GM12878 (cell line): Measurements from ENCODE around the gene ARFGAP2. TPM values are rescaled to one million over a fixed set of nuclear protein-coding genes. Genes with fewer than 3 reads are reported as not detected.

ENCODE experiments used
- ATAC-seq: fragments of 200-7000 bp; cut with Tn5 transposase; 3 replicates; pipeline ENCODE4 v1.9.1; 2020; ENCODE audit warnings: mild to moderate bottlenecking, moderate library complexity
- BruUV-seq: library from RNA; stranded (reverse); fragments of 400-500 nt; replicated peaks from 2 replicates; lab custom pipeline; 2021; lab: Mats Ljungman, UMichigan
- CTCF ChIA-PET: fragments of 300-600 bp; sonication (Branson Sonifier 250); formaldehyde crosslinking; extraction: SDS; loops from one replicate; lab custom pipeline; 2021; ENCODE audit warnings: inconsistent platforms; lab: Yijun Ruan, JAX
- POLR2A ChIA-PET: fragments of 350-600 bp; formaldehyde crosslinking; extraction: SDS; loops from one replicate; lab custom pipeline; 2021; ENCODE audit warnings: inconsistent platforms; lab: Charles Lee
- RAD21 ChIA-PET: fragments of 300-600 bp; sonication (Branson Sonifier 250); formaldehyde crosslinking; loops from one replicate; lab custom pipeline; 2023; ENCODE audit warnings: antibody characterized with exemption; ENCODE audit not compliant: unreplicated experiment; lab: Charles Lee
- SMC1A ChIA-PET: fragments of 300-600 bp; sonication (Branson Sonifier 250); formaldehyde crosslinking; loops from one replicate; lab custom pipeline; 2023; ENCODE audit not compliant: unreplicated experiment, uncharacterized antibody; lab: Charles Lee
- DNase-seq: peaks from one replicate; pipeline ENCODE4 v3.0.0-alpha.2; 2011; ENCODE audit warnings: low read depth, low spot score
- FAIRE-seq: peaks from 3 replicates; lab custom pipeline; 2011; peaks lifted over from hg19 to GRCh38; lab: Jason Lieb, UNC
- H2AFZ ChIP-seq: 2 replicates; pipeline ENCODE4 v1.6.0; 2011; ENCODE audit warnings: low read depth, low read length, control low read depth; ENCODE audit not compliant: control insufficient read depth
- H3K27ac ChIP-seq: 2 replicates; pipeline ENCODE4 v1.5.1; 2011; ENCODE audit warnings: control low read depth; ENCODE audit not compliant: control insufficient read depth, insufficient read depth
- H3K27me3 ChIP-seq, 2 experiments: replicated peaks in 1 of 2; 2 replicates each; pipeline versions ENCODE4 v1.6.0 to v1.6.1; 2011; ENCODE audit warnings: low read length in 1 of 2; ENCODE audit not compliant: control insufficient read depth in 2 of 2, insufficient read depth in 2 of 2
- H3K36me3 ChIP-seq, 2 experiments: 2 replicates each; pipeline ENCODE4 v1.5.1; 2011; ENCODE audit warnings: low read length in 1 of 2; ENCODE audit not compliant: control insufficient read depth in 2 of 2, insufficient read depth in 2 of 2
- H3K4me1 ChIP-seq: 2 replicates; pipeline ENCODE4 v1.6.1; 2011; ENCODE audit warnings: mild to moderate bottlenecking, low read length, moderate library complexity, mixed read lengths; ENCODE audit not compliant: control insufficient read depth, insufficient read depth
- H3K4me2 ChIP-seq: 2 replicates; pipeline ENCODE4 v1.6.0; 2011; ENCODE audit warnings: control low read depth; ENCODE audit not compliant: control insufficient read depth, insufficient read depth
- H3K4me3 ChIP-seq: fragments of 200-600 bp; sonication (generic); 2 replicates; pipeline ENCODE4 v1.5.1; 2016
- H3K79me2 ChIP-seq: 2 replicates; pipeline ENCODE4 v1.6.0; 2011; ENCODE audit warnings: low read length; ENCODE audit not compliant: control insufficient read depth, insufficient read depth
- H3K9ac ChIP-seq: 2 replicates; pipeline ENCODE4 v1.8.0; 2011; ENCODE audit warnings: low read length, control low read depth, mixed read lengths; ENCODE audit not compliant: control insufficient read depth, insufficient read depth
- H3K9me3 ChIP-seq: replicated peaks from 3 replicates; pipeline ENCODE4 v1.5.1; 2011; ENCODE audit warnings: mild to moderate bottlenecking, low read length; ENCODE audit not compliant: control insufficient read depth, insufficient read depth
- H4K20me1 ChIP-seq: 2 replicates; pipeline ENCODE4 v1.6.0; 2011; ENCODE audit not compliant: control insufficient read depth, insufficient read depth
- BCL3 ChIP-seq: IDR thresholded peaks from 2 replicates; pipeline ENCODE4 v1.6.1; 2011; ENCODE audit warnings: borderline replicate concordance, low read depth, mild to moderate bottlenecking, moderate library complexity, low read length; ENCODE audit not compliant: insufficient read depth, poor library complexity, severe bottlenecking
- BHLHE40 ChIP-seq, 2 experiments: fragments of 450-650 bp in 1 of 2; IDR thresholded peaks; 2 replicates each; pipeline ENCODE4 v1.6.1; 2011 to 2017; ENCODE audit warnings: low read depth in 2 of 2, borderline replicate concordance in 1 of 2, improper control_type of control experiment in 1 of 2, low read length in 1 of 2, mild to moderate bottlenecking in 1 of 2
- MEF2B ChIP-seq: fragments of 450-650 bp; IDR thresholded peaks from 2 replicates; pipeline ENCODE4 v1.6.1; 2018; ENCODE audit warnings: mild to moderate bottlenecking, moderate library complexity; ENCODE audit not compliant: partially characterized antibody, poor library complexity, severe bottlenecking
- MYB ChIP-seq: fragments of 150-350 bp; IDR thresholded peaks from 2 replicates; pipeline ENCODE4 v1.6.1; 2014; ENCODE audit warnings: mild to moderate bottlenecking, low read depth, low read length, borderline replicate concordance
- NRF1 ChIP-seq: conservative IDR thresholded peaks from 2 replicates; pipeline ENCODE4 v1.6.1; 2011; ENCODE audit warnings: mild to moderate bottlenecking, low read depth, low read length, improper control_type of control experiment
- POU2F2 ChIP-seq: IDR thresholded peaks from 3 replicates; pipeline ENCODE4 v1.6.1; 2011; ENCODE audit warnings: low read depth, mild to moderate bottlenecking, low read length, borderline replicate concordance
- RELB ChIP-seq: fragments of 450-650 bp; IDR thresholded peaks from 2 replicates; pipeline ENCODE4 v1.6.1; 2017; ENCODE audit warnings: low read depth, mild to moderate bottlenecking, moderate library complexity
- RFX5 ChIP-seq: IDR thresholded peaks from 2 replicates; pipeline ENCODE4 v1.6.1; 2011; ENCODE audit warnings: low read depth, low read length, improper control_type of control experiment
- RUNX3 ChIP-seq: IDR thresholded peaks from 2 replicates; pipeline ENCODE4 v1.6.1; 2012; ENCODE audit warnings: low read length, inconsistent platforms
- SKIL ChIP-seq: fragments of 450-650 bp; IDR thresholded peaks from 2 replicates; pipeline ENCODE4 v1.6.1; 2017; ENCODE audit warnings: mild to moderate bottlenecking, low read depth, inconsistent platforms; ENCODE audit not compliant: poor library complexity, severe bottlenecking
- STAT1 ChIP-seq: fragments of 450-650 bp; conservative IDR thresholded peaks from 2 replicates; pipeline ENCODE4 v1.6.1; 2014; ENCODE audit warnings: antibody characterized with exemption, mild to moderate bottlenecking
- TCF12 ChIP-seq: IDR thresholded peaks from 2 replicates; pipeline ENCODE4 v1.6.1; 2011; ENCODE audit warnings: low read depth, mild to moderate bottlenecking, low read length
- ZNF384 ChIP-seq: IDR thresholded peaks from 2 replicates; pipeline ENCODE4 v1.6.1; 2012; ENCODE audit warnings: low read depth, mild to moderate bottlenecking, low read length, improper control_type of control experiment, borderline replicate concordance
- WGBS: methylation state at CpG from one replicate; pipeline ENCODE4 v1.1.6; 2016; ENCODE audit warnings: low lambda C conversion rate; ENCODE audit not compliant: insufficient replicate concordance, insufficient coverage; ENCODE audit errors: missing lambda C conversion rate; 5-methylcytosine and 5-hydroxymethylcytosine counted together
- in situ Hi-C: fragments of 300-500 bp; cut with MboI; formaldehyde crosslinking; loops from 9 replicates; pipeline ENCODE4 v1.14.3; 2018; ENCODE audit warnings: mixed read lengths
- intact Hi-C: fragments of 100-400 bp; cut with micrococcal nuclease; formaldehyde crosslinking; loops from one replicate; pipeline ENCODE4 v1.14.2; 2022; ENCODE audit not compliant: unreplicated experiment
- polyA plus RNA-seq, 11 experiments: library from polyadenylated mRNA; depleted of rRNA in 4 of 11; unstranded in 6 of 11; stranded (reverse) in 5 of 11; fragments of >200 nt; fragmentation: Nextera tagmentation in 4 of 11; fragmentation: Illumina TruSeq in 1 of 11; extraction: Ambion mirVana in 4 of 11; extraction: Trizol in 1 of 11; gene quantifications; 1 replicate in 1 of 11; 2 replicates in 10 of 11; pipeline versions ENCODE4 v1.2.1 to v1.2.3, GENCODE V29; 2011 to 2016; ENCODE audit warnings: inconsistent platforms in 2 of 11, missing spikeins in 2 of 11, low read depth in 1 of 11
- total RNA-seq, 4 experiments: library from RNA; depleted of rRNA in 3 of 4; stranded (reverse); fragments of >200 nt in 3 of 4; fragmentation: Illumina TruSeq in 1 of 4; extraction: Trizol in 1 of 4; gene quantifications; 2 replicates each; pipeline versions ENCODE4 v1.2.1 to v1.2.3, GENCODE V29; 2013 to 2021
- TF ChIP-seq, protein P1 (sequence below): fragments of 450-650 bp; IDR thresholded peaks from 2 replicates; pipeline ENCODE4 v1.6.1; 2017; ENCODE audit warnings: mild to moderate bottlenecking, moderate library complexity

Gene ARFGAP2
- total and polyA plus RNA-seq, 10 of the 15 experiments (the other 5 are each of a cell fraction or from before 2014, with no cell fraction given): 20.9 to 100 (median 75.5) TPM

GRCh38 chr11:47139878-47140277, 36.8 kb downstream of the ARFGAP2 start:
- ATAC-seq: no peak
- no TSS peak for BruUV-seq
- CTCF ChIA-PET: interaction anchor here (0.6 to 1.5 kb wide), 4 partner anchors 9 to 411 kb away, joined by 4 to 6 read pairs (median 6); no protein-coding TSS in a partner anchor
- TF ChIP-seq RFX5: no peak
- no peak for TF ChIP-seq POU2F2
- TF ChIP-seq MEF2B: no peak
- no peak for TF ChIP-seq STAT1
- no peak for TF ChIP-seq RUNX3
- TF ChIP-seq TCF12: no peak
- TF ChIP-seq ZNF384: no peak
- TF ChIP-seq, protein P1, sequence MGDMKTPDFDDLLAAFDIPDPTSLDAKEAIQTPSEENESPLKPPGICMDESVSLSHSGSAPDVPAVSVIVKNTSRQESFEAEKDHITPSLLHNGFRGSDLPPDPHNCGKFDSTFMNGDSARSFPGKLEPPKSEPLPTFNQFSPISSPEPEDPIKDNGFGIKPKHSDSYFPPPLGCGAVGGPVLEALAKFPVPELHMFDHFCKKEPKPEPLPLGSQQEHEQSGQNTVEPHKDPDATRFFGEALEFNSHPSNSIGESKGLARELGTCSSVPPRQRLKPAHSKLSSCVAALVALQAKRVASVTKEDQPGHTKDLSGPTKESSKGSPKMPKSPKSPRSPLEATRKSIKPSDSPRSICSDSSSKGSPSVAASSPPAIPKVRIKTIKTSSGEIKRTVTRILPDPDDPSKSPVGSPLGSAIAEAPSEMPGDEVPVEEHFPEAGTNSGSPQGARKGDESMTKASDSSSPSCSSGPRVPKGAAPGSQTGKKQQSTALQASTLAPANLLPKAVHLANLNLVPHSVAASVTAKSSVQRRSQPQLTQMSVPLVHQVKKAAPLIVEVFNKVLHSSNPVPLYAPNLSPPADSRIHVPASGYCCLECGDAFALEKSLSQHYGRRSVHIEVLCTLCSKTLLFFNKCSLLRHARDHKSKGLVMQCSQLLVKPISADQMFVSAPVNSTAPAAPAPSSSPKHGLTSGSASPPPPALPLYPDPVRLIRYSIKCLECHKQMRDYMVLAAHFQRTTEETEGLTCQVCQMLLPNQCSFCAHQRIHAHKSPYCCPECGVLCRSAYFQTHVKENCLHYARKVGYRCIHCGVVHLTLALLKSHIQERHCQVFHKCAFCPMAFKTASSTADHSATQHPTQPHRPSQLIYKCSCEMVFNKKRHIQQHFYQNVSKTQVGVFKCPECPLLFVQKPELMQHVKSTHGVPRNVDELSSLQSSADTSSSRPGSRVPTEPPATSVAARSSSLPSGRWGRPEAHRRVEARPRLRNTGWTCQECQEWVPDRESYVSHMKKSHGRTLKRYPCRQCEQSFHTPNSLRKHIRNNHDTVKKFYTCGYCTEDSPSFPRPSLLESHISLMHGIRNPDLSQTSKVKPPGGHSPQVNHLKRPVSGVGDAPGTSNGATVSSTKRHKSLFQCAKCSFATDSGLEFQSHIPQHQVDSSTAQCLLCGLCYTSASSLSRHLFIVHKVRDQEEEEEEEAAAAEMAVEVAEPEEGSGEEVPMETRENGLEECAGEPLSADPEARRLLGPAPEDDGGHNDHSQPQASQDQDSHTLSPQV: no peak
- no peak for TF ChIP-seq RELB
- no peak for TF ChIP-seq NRF1
- no peak for TF ChIP-seq SKIL
- TF ChIP-seq BCL3: no peak
- TF ChIP-seq MYB: no peak
- TF ChIP-seq BHLHE40 (IDR thresholded peaks at IDR 0.05; ENCODE audit: borderline replicate concordance in 1 of 2, low read depth in 2 of 2, low read length in 1 of 2): no peak

More at GRCh38 chr11:47139878-47140277, 36.8 kb downstream of the ARFGAP2 start:
- peaks cover 0 to 3% of the 10 kb centered on the region in 2 experiments; a peak in 1 of 4 replicates for H3K36me3 ChIP-seq
- H3K4me1 ChIP-seq: no peaks in the 10 kb centered on the region
- intact Hi-C loops (no loop called here), in situ Hi-C loops (no loop called here)
- ChIA-PET RAD21 (no interaction called here), SMC1A (no interaction called here), POLR2A (interaction anchor here (0.6 kb wide), 1 partner anchor 80 kb away, joined by 5 read pairs; no protein-coding TSS in a partner anchor)
- no peak overlapping the region for H3K4me2 ChIP-seq
- H3K79me2 ChIP-seq: no peaks in the 10 kb centered on the region
- no peaks in the 10 kb centered on the region for H4K20me1 ChIP-seq
- no peak overlapping the region for H2AFZ ChIP-seq
- no peak for DNase-seq
- 92% methylated on average over 4 of the region's 4 CpGs for WGBS
- no peak overlapping the region for H3K9ac ChIP-seq
- H3K9me3 ChIP-seq: no peaks in the 10 kb centered on the region
- H3K4me3 ChIP-seq: no peak overlapping the region
- FAIRE-seq: no peak
- H3K27me3 ChIP-seq: no peaks in the 10 kb centered on the region
- no peak overlapping the region for H3K27ac ChIP-seq
